ENCODE data around the gene TLK2.

DNA sequence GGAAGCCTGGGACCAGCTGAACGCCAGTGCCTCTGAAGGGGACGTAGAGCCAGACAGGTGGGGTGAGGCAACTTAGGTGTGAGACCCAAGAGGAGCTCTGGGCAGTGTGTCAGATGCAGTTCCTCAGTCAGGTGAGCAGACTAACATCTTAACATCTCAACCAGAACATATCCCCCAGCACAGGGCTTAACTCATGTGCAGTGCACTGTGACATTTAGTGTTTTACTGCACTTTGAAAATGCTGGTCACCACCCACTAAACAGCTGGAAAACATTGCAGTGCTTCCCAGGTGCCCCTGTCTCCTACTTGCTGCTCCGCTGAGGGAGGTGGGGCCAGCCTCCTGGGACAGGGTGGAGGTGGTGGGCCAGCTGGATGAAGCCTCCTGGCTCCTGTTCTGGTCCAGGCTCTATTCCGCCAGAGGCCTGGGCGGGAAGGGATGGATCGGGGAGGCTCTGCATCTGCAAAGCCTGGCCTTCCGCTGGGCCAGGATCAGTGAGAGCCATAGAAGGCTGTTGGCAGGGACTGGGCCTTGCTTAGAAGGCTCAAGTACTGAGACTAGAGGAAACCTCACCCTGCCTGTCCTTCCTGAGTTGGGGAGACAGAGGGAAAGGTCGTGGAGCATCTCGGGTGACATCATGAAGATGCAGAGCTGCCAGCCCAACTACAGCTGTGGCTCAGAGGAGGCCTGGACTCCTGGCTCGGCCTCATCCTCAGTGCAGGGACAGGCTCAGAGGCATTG is 141.0 kb downstream of the TLK2 start:
- TF ChIP-seq, protein P1, sequence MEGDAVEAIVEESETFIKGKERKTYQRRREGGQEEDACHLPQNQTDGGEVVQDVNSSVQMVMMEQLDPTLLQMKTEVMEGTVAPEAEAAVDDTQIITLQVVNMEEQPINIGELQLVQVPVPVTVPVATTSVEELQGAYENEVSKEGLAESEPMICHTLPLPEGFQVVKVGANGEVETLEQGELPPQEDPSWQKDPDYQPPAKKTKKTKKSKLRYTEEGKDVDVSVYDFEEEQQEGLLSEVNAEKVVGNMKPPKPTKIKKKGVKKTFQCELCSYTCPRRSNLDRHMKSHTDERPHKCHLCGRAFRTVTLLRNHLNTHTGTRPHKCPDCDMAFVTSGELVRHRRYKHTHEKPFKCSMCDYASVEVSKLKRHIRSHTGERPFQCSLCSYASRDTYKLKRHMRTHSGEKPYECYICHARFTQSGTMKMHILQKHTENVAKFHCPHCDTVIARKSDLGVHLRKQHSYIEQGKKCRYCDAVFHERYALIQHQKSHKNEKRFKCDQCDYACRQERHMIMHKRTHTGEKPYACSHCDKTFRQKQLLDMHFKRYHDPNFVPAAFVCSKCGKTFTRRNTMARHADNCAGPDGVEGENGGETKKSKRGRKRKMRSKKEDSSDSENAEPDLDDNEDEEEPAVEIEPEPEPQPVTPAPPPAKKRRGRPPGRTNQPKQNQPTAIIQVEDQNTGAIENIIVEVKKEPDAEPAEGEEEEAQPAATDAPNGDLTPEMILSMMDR (IDR thresholded peaks at IDR 0.05): no peak
- no peak for TF ChIP-seq ZFX (IDR thresholded peaks at IDR 0.05; ENCODE audit: borderline replicate concordance)
